Stimulated activated CD4-positive, alpha-beta T cell treated with anti-CD3 and anti-CD28 coated beads, TNF-alpha, amount 100 ng/mL, for 4 hours (primary cell): ENCODE measurements around the gene AP2B1.
"Not testable (repeated sequence)": the region's sequence is repeated elsewhere in the genome, so short reads cannot be mapped to it uniquely, and the experiment has no call there.

Experiments
- DNase-seq, 3 experiments: peaks; one replicate each; pipeline ENCODE4 v3.0.0-alpha.2; 2020; ENCODE audit warnings: low read depth in 3 of 3

Gene AP2B1

DNA sequence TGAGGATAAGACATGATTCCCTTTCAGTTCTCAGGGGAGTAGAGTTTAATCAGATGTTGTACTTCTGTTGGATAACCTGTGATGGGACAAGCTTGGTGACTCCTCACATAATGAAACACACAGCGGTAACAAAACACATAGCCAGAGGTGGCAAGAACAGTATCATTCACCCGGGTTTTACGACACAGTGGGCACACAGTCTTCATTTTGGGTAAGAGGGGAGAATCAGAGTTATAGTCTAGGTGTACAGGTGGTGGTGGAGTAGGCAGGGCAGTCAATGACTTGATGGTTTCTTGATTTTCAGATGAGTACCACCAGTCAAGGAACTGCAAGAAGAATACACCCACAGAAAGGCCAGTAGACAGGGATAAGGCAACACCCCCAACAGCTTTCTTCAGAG, 11.4 kb upstream of the AP2B1 start:
- no peak for DNase-seq

DNA sequence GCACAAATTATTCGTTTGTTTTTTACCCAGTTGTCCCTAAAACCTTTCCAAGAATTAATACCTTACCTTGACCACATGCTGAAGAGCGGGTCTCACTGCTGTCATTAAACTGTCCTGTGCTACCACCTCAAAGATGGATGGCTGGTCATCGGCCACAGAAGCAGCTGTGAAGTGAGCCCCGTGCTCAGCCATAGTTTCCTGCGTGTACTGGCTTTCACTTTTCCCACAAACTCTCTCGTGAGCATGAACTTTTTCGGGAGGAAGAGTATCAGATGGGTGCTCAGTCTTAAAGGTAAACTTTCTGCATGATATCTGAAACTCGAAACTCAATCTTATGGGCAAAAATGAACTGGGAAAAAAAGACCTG, 9.3 kb upstream of the AP2B1 start:
- no peak for DNase-seq

DNA sequence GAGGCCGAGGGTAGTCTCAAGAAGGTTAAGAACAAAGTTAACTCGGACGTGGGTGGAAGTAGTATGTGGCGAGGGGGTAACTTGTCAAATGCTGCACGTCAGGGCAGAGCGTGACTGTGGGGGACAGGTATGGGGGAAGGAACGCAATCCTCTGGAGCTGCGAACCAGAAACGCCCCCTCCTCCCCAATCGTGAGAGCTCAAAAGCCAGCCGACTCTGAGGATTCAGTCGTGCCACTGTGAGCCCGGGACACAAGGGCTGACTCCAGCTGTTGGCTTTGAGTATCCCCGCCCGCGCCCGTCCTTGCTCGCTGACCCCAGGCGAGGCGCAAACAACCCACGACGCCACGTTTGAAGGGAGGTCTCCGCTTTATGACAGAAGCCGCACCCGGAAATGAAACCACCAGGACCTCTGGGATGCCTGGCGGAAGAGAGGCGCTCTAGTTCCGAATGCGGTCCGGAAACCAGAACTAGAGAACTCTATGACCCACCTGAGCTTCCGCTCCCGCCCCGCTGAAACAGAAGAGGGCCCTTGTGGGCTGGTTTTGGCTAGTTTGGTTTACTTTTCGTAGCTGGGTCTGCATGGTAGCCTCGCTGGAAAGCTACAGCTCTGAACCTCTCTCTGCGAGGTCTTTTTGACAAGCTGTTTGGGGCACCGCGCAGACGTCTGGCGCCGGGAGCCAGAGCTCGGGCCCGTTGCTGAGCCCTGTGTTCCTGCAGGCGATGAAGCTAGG, 8.8 kb upstream of the AP2B1 start, which contains the start of gene PEX12:
Gene PEX12 (minus strand): TSS at position 375 of the 732 bp plus-strand sequence. CDS start 550 bp downstream, outside the sequence.
- peak; percentile 63 to 75 (median 70) for DNase-seq

DNA sequence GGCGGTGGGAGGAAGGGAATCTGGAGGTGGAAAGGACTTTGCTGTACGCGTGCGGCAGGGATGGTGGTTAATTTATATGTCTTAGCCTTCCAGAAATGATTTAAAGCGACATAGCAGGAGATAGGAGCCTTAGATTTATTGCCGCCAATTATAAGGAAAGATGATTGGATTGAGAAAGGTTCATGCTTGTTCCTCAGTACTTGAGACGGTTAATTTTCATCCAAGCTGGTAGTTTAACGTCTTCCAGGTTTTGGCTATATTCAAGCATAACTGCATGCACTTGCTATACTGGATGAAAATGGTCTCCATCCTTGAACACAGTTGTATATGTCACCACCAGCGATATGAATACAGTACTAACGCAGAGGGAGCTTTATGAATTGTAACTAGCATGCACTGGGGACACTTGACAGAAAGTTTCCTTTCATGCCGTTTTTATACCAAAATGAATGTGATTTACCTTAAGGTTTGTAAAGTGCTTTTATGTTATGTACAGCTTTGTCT, 8.1 kb upstream of the AP2B1 start:
- no peak for DNase-seq

DNA sequence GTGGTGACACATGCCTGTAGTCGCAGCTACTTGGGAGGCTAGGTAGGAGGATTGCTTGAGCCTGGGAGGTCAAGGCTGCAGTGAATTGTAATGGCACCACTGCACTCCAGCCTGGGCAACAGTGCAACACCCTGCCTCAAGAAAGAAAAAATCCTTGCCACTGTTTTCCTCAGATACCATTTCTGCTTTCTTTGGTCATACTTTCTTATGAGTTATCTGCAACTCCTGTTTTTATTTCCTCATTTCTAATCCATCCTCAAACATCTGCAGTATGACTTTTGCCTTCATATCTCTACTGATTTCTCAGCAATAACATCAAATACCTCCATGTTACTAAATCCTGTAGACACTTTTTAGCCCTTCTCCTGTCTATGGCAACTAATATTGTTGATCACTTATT, 3.1 kb upstream of the AP2B1 start:
- no peak for DNase-seq

DNA sequence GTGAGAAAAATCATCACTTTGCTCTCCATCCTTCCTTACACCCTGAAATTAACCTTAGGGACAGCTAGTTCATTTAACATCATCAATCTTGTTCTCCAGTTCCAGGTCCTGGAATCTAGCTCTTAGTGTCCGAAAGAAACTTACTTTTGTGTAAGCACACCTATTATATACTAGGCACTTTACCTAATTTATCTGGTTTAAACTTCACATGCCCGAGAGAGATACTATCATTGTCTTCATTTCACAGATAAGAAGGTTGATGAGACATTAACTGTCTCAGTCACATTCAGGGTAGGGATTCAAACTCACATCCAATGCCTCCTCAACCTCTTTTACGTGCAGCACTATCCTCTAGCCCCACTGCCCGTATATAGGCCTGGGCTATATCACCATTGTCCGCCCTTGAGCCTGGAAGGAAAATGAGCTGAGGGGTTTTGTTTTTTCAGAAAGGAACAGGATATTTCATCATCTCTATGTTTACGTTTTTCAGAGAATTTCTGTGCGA, 501 bp upstream of the AP2B1 start:
- DNase-seq = no peak

DNA sequence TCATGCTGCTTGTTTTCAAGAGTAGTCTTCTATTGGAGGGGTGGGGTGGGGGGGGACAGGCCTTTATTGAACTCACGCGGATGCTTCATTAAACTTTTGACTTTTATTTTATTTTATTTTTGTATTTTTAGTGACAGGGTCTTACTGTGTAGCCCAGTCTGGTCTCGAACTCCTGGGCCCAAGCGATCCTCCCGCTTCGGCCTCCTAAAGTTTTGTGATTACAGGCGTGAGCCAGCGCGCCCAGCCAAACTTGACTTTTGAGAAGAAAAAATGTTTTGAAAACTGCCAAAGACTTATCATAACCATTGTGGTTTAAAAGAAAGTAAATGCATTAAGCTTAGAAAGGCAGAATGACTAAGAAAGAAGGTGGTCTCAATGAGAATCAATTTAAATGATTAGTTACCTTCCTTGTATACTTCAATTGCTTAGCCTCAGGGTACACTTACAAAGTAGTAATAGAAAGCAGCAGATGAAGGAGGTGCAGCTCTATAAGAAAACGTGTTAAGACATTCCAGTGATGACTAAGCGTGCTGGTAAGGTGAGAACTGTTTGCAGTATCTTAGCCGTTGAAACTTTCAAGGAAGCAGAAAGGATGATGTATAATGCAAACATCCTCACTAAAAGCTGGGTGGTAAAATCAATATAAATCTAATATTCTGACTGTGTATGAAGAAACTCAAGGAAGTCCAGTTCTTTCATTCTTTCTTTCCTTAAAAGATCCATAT, 1.2 kb downstream of the AP2B1 start:
- no peak for DNase-seq

DNA sequence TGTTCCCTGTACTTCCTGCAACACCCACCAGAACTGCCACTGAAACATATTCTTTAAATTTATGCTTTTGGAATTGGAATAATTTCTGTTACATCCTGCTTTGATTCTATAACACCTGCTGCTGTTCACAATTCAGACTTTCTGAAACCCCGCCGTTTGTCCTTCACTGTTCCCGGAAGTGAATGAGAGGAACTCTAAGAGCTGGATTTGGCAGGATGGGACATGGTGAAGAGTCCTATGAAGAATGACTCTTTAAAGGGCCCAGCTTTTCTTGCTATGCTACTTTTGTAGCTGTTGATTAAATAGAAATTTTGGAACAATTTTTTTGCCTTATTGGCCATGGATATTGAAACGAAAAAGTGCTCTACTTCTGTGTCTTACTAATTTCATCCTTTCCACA, 8.9 kb downstream of the AP2B1 start:
- no peak for DNase-seq

DNA sequence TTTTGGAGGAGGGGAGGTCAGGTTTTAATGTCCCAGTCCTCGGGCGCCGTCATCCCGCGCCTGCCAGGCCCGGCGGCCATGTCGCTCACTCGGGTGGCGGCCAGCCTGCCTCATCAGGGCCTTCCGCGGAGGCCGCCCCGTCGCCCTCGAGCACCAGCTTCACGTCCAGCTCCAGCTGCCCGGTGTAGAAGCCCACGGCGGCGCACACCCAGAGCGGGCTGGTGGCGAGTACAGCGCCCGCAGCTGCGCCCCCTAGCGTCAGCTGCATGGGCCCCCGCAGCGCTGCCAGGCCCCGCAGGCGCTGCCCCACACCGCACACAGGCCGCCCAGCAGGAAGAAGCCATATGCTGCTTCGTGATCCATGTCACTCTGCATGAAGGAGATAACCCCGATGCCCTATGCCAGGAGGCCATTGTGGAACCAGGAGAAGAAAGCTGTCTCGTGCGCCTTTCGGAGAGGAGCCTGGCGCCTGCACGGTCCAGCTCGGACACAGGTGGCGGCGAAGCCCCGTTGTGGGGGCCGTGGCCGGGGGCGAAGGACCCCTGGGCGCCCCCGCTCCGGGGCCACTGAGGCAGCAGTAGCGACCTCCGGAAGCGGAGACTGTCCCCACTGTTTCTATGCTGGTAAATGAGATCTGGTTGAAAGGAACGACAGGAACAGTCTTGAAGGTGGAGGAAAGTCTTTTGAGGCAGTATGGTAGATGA, 9.6 kb downstream of the AP2B1 start:
- DNase-seq = no peak

DNA sequence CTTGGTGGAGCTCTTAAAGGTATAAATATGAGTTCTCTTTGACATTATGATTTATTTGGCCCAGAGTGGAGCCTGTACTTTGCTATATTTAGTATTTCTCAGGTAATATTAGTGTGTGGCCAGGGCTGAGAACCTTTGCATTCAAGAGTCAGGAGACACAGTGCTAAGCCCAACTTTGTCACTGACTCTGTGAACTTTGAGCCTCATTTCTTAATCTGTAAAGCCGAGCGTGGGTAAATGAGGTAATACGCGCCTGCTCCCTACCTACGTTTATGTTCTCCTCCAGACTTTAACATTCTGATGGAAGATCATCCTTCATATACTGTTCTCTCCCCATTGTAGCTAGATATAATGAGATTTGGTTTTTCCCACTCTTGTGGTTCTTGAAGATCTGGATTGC, 10.5 kb downstream of the AP2B1 start:
- DNase-seq = no peak

DNA sequence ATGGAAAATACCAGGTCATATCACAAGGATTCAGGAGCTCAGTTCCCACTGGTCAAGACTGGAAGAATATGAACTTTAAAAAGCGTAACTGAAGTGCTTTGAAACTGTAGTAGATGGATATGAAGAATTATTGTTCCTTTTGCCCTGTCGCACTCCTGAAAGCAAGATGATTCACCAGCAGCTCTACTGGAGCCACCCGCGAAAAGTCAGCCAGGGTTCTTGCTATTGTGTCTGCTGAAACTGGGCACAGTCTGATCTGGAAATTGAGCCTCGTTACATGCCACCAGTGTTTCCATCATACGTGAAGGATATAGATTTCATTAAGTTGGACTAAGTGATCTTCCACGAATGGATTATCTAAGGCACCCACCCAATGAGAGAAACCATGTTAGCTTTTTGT, 16.6 kb downstream of the AP2B1 start:
- DNase-seq = no peak

DNA sequence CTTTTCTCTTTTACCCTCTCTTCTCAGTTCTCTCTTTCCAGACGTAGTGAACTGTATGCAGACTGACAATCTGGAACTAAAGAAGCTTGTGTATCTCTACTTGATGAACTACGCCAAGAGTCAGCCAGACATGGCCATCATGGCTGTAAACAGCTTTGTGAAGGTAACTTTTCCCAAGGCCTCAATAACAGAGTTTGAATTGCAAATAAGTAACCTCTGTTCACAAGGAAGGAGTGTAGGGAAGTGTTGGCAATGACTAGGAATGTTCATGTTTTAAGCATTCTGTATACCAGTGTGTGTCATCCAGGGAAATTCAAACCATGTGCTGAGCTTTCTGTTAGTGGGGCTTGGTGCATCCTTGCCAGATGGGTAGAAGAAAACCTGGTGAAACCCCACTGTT, 18.6 kb downstream of the AP2B1 start:
- no peak for DNase-seq

DNA sequence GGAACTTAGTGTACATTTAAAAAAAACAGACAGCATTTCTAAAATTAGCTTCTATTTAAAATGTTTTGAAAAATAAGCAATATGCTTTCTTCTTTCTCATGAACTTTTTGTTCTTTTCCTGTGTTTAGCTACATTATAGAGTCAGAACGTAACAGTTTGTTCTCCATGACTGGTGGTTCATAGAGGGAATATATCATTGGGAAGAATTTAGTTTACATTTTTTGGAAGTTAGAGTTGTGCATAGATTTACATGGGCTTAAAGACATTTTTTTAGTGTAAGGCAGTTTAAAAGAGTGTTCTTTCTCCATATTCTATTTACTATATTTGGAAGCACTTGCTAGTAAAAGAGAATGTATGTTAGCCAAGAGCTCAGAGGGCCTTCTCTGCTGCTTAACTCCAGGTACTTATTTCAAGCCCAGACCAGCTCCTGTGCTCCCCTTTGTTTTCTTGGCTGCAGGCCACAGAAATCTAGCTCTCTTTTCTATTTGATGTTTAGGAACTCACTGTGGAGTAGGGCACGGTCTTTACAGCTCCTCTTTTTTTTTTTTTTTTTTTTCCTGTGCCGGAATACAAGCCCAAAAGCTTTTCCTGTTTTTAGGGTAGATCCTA, 20.2 kb downstream of the AP2B1 start:
- no peak for DNase-seq

DNA sequence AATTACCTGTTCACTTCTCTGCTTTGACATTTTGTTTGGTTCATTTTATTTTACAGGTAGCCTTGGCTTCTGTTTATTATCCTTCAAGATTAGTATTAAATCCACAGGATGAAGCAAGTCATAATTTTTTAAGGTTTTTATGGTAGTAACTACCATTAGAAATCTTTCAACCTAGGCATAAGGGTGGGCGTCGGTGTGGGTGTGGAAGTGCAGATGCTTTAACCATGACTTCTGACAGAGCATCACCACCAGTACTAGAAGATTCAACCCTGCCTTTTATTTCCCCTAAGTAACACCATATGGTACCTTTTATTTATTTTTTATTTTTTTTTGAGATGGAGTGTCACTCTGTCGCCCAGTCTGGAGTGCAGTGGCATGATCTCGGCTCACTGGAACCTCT, 22.7 kb downstream of the AP2B1 start:
- DNase-seq = no peak

DNA sequence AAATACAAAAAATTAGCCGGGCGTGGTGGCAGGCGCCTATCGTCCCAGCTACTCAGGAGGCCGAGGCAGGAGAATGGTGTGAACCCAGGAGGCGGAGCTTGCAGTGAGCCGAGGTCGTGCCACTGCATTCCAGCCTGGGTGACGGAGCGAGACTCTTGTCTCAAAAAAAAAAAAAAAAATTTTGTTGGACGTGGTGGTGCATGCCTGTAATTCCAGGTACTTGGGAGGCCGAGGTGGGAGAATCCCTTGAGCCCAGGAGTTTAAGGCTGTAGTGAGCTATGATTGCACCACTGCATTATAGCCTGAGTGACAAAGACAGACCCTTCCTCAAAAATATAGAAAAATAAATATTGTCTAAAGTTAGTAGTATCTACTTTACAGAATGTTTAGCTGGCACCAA, 23.6 kb downstream of the AP2B1 start:
- not testable (repeated sequence) for DNase-seq

DNA sequence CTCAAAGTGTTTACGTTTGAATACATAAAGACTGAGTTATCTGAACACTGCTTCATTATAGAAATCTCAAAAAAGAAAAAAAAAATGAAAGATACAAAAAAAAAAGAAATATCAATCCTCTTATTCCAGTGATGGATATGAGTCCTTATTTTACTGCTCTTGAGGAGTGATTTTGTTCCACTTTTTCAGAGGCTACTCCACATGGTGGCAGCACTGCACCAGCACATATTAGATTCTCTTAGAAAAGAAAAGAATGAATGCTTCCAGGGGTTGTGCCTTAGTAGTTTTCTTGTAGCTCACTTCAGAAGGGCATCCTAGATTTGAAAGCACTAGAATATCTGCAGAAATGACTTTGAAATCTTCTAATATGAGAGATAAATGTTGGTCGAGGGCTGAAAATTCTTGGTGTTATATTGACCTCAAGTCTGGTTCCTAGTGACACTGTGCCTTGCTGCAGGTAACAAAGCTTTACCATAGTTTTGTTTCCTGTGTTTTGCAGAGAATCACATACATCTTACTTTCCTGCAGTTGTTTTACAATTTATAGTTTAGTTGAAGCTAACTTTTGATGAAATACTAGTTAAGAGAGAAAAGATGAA, 25.9 kb downstream of the AP2B1 start:
- no peak for DNase-seq

DNA sequence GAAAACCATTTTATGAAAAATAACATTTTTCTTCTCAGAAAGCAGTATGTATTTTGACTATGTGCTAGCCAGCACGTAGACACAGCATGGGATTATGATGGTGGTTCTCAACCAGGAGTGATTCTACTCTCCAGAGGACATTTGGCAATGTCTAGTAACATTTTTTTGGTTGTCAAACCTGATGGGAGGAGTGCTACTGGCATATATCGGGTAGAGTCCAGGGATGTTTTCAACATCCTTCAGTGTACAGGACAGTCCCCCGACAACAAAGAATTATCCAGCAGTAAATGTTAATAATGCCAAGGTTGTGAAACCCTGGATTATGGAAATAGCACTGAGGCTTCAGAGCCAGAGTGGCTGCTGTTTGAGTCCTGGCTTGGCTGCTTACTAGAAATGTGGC, 27.7 kb downstream of the AP2B1 start:
- DNase-seq = no peak

DNA sequence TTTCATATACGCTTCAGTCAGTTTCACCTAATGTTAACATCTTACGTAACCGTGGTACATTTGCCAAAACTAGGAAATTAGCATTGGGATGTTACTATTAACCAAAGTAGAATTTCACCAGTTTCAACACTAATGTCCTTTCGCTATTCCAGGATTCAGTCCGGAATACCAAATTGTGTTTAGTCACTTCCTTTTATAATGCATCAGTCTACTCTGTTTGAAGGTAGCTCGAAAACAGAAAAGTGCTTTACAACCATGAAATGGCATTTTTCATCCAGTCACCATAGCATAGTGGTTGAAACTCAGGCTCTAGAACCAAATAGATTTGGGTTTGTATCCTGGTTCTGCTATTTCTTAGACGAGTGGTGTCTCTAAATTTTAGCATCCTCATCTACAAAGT, 29.4 kb downstream of the AP2B1 start:
- DNase-seq = no peak

DNA sequence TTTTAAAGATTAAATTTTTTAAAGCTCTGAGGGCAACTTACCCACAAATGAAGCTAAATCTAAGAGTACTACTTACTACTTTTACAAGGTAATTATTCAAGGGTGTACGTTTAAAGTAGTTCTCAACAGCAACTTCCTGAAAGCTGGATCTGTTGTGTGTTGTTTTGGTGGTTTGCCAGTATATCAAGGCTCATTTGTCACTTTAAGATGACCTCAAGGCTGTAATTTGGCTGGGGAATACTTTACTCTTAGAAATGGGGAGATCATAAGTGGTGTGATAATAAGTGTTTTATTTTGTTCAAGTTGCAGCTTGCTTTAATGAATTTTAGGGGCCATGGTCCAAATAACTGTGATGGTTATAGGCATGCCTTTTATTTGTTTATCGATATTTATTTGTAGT, 30.4 kb downstream of the AP2B1 start:
- no peak for DNase-seq

DNA sequence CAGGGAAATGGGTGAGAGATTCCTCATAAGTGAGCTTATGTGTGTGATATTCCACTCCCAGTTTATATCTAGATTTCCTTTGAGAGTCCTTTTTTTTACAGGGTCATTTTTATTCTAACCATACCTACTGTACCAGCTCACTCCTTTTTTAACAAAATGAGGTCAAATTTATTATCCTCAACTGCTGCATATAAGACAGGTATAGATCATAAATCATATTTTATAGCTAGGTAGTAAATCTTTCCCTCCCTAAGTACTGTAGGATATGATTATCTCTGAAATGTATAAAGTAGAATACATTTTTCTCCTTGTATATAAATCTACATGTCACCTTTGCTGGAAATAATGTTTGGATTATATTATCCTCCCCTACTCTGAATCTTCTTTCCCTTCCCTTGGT, 31.5 kb downstream of the AP2B1 start:
- no peak for DNase-seq

DNA sequence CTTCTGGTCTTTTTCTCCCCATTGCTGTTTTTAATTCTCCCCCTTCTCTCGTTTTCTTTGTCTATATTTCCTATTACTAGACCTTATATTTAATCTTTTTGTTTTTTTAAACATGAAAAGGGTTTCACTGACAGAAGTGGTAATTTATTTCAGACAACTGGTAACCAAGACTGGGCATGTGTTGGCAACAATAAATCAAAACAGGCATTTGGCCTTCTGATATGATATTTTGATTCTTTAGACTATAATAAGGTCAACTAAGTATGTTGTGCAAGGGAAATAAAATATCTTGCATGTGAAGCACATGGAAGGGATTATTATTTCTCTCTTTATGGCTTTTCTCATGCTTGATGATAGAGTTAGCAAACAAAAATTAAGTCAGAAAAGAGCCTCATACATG, 34.6 kb downstream of the AP2B1 start:
- DNase-seq = no peak

DNA sequence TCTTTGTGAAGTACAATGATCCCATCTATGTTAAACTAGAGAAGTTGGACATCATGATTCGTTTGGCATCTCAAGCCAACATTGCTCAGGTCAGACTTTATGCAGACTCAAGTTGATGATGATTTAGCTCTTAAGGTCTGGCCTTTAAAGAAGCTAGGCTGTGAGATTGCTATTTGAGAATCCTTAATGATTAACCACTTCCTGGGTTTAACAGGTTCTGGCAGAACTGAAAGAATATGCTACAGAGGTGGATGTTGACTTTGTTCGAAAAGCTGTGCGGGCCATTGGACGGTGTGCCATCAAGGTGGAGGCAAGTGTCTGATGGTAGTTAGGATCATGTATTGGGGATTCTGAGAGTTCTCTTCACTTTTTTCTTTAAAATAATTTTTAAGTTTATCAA, 40.3 kb downstream of the AP2B1 start:
- DNase-seq = no peak
